WI38 (cell line): Measurements from ENCODE around the gene CAPN11.
A peak's percentile ranks its signal among the peaks of the same experiment; 100 is the strongest.

Source experiments
- H3K4me3 ChIP-seq: 2 replicates; pipeline ENCODE4 v1.5.1; 2011; ENCODE audit warnings: low read depth, mild to moderate bottlenecking, control low read depth, low read length
- TF ChIP-seq, protein P1 (sequence below): IDR thresholded peaks from 2 replicates; pipeline ENCODE4 v1.5.1; 2012; ENCODE audit warnings: low read depth, mild to moderate bottlenecking, control low read depth, low read length

CAPN11 gene

DNA sequence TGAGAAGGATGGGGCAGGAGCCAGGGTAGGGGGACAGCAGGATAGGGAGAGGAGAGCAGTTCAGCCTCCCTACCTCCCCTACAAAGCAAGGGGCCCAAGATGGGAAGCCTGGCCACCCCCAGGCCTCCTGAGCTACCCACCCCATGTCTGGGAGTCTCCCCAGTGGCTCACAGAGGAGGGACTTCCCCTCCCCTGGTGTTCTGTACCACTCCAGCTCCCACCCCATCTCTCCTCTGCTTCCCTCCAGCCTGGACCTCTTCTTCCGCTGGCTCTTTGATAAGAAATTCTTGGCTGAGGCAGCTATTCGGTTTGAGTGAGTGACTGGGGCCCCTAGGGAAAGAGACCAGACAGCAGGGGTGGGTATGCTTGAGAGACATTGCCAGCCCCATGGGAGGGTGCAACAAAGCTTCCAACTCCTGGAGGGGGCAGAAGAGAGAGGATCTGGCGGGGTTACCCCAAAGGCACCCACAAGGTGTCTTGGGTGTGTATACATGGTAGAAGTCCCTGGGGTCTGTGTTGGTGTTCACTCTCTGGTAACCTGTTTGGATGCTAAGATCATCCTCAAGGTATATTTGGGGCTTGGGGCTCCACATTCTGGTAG, 8.2 kb upstream of the CAPN11 start:
- no peak overlapping the region for H3K4me3 ChIP-seq
- TF ChIP-seq, protein P1, sequence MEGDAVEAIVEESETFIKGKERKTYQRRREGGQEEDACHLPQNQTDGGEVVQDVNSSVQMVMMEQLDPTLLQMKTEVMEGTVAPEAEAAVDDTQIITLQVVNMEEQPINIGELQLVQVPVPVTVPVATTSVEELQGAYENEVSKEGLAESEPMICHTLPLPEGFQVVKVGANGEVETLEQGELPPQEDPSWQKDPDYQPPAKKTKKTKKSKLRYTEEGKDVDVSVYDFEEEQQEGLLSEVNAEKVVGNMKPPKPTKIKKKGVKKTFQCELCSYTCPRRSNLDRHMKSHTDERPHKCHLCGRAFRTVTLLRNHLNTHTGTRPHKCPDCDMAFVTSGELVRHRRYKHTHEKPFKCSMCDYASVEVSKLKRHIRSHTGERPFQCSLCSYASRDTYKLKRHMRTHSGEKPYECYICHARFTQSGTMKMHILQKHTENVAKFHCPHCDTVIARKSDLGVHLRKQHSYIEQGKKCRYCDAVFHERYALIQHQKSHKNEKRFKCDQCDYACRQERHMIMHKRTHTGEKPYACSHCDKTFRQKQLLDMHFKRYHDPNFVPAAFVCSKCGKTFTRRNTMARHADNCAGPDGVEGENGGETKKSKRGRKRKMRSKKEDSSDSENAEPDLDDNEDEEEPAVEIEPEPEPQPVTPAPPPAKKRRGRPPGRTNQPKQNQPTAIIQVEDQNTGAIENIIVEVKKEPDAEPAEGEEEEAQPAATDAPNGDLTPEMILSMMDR: no peak

DNA sequence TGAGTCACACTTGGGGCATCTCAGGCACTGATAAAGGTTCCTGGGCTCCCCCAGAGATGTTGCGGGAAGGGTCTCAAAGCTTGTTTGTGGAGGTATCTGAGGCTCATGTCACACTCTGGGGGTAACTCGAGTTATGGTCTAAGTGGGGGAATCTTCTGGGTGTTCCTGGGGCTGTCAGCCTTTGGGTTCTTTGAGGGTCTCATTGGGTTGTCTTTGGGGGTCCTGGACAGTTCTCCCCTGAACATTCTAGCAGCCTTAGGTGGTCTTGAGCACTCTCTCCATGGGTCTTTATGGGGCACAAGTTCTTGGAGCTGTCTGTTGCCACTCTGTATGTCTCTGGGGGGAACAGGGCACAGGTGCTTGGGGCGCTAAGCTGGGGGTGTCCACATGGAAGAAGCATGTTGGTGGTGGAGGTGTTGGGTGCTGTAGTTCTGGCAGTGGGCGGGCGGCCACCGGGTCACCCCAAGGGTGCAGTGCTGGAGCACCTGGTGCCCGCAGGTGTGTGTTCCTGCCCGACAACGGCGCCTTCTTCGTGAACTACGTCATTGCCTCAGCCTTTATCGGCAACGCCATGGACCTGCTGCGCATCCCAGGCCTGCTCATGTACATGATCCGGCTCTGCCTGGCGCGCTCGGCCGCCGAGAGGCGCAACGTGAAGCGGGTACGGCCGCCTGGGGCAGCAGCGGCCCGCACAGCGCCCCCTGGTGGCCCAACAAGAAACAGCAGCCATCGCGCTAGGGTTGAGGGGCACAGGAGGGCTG, 7.1 kb upstream of the CAPN11 start:
- H3K4me3 ChIP-seq: no peak overlapping the region
- TF ChIP-seq, protein P1: peak; percentile 94

DNA sequence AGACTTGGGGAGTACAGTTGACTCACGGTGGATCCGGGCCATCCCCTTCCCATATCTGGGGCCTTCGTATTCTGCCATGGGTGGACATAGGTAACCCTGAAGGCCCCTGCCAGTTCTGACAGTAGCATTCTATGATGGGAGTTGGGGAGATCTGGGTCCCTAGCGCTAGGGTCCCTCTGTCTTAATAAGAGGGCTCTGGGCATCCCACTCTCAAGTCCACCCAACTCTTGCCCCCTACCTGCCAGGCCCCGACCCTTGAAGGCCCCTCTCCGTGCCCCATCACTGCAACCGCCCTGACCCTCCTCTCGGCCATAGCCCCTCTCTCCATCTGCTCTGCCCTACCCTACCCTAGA, 6.5 kb upstream of the CAPN11 start:
- TF ChIP-seq, protein P1: no peak
- no peak overlapping the region for H3K4me3 ChIP-seq

DNA sequence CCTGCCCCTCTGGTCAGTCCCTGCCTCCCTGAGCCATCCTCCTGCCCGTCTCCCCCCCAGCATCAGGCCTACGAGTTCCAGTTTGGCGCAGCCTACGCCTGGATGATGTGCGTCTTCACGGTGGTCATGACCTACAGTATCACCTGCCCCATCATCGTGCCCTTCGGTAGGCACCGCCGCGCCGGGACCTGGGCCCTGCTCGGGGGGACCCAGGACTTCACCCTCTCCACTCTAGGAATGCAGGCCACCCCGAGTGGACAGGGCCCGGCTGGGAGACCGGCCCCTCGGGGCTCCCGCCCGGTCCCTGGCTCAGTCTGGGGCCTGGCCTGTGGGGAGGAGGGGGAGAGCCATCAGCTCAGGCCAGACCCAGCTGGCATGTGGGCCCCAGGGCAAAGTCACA, 6.1 kb upstream of the CAPN11 start:
- TF ChIP-seq, protein P1: no peak
- H3K4me3 ChIP-seq: no peak overlapping the region

DNA sequence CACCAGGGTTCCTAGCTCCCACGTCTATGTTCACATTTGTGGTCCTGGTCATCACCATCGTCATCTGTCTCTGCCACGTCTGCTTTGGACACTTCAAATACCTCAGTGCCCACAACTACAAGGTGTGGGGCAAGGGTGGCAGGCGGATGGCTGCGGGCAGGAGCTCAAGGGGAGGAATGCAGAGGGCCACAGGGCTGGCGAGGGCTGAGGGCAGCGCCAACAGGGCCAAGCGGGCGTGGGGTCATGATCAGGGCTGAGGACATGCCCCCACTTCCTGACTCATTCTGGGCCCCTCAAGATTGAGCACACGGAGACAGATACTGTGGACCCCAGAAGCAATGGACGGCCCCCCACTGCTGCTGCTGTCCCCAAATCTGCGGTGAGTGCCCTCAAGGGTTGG, 4.6 kb upstream of the CAPN11 start:
- TF ChIP-seq, protein P1: no peak
- no peak overlapping the region for H3K4me3 ChIP-seq

DNA sequence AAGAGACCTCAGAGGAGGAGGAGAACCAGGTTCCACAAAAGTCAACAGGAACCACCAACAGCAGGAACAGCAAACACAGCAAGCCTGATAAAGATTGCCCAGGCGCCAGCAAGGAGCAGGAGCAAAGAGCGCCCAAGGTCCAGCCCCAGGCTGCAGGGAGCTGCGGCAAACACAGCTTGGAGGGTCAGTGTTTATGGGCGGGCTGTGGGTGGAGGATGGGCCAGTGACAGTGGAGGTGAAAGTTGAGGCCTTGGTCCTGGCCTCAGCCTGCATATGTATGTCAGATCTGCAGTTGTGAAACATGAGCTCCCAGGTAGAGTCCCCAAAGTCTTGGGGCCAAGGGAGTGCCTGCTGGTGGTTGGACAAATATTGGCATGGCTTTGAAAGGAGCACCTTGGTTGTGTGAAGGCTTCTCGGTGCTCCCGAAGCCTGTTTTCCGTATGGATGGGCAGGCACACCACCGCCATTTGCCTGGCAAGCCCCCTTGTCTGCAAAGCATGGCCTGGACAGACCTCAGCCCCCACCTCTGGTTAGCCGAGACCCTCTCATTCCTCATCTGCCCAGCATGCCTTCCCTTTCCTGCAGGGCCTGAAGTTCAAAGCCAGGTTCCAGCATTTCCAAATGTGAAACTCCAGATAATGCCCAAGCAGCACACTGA, 2.0 kb upstream of the CAPN11 start:
- TF ChIP-seq, protein P1: no peak
- no peak overlapping the region for H3K4me3 ChIP-seq

DNA sequence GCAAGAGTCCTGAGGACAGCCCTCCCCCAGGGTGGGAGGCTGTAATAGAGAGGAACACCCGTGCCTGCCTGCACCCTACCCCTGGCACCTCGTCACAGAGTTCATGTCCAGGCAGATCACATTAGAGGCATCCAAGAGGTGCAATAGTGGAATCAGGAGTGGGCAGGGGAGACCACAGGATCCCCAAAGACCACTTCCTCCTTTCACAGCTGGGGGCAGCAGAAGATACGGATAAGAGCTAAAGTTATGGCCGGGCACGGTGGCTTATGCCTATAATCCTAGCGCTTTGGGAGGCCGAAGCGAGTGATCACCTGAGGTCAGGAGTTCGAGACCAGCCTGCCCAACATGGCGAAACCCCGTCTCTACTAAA, 1.5 kb upstream of the CAPN11 start:
- no peak overlapping the region for H3K4me3 ChIP-seq
- TF ChIP-seq, protein P1: no peak
